Measurements from ENCODE around the gene MAST4.
"Not testable (repeated sequence)": the region's sequence is repeated elsewhere in the genome, so short reads cannot be mapped to it uniquely, and the experiment has no call there.

The MAST4 gene

GRCh38 chr5:66818935-66819328 is 222.7 kb downstream of the MAST4 start:
- Histone ChIP-seq H3K27ac (ENCODE audit: low read length) (no peak overlapping the region), H3K27me3 (ENCODE audit: low read depth, low read length) (peaks cover 51% of the 10 kb centered on the region)

GRCh38 chr5:66820630-66821207 is 224.5 kb downstream of the MAST4 start:
- H3K79me2 ChIP-seq (ENCODE audit: low read length) = no peaks in the 10 kb centered on the region
- no peaks in the 10 kb centered on the region for H3K9me3 ChIP-seq (ENCODE audit: insufficient read depth, low read length)
- H3K27ac ChIP-seq (ENCODE audit: low read length) = no peak overlapping the region
- H3K4me3 ChIP-seq (ENCODE audit: low read length) = no peak overlapping the region
- H4K20me1 ChIP-seq (ENCODE audit: insufficient read depth, low read length) = no peaks in the 10 kb centered on the region
- no peaks in the 10 kb centered on the region for H3K36me3 ChIP-seq (replicated peaks; ENCODE audit: low read depth, low read length)
- H3K4me1 ChIP-seq (ENCODE audit: low read length) = 0 out of 2 replicates have a peak, but pooled peaks cover 6% of the 10 kb centered on the region
- H3K27me3 ChIP-seq (ENCODE audit: low read depth, low read length) = peaks cover 38% of the 10 kb centered on the region
- no peak overlapping the region for H3K9ac ChIP-seq (ENCODE audit: low read length)
- no peak overlapping the region for H3K4me2 ChIP-seq (ENCODE audit: low read length)
- no peak for TF ChIP-seq CTCF (IDR thresholded peaks at IDR 0.05; ENCODE audit: low read depth, low read length)
- no peak for TF ChIP-seq EZH2phosphoT487 (IDR thresholded peaks at IDR 0.05; ENCODE audit: low read depth)
- H2AFZ ChIP-seq (ENCODE audit: low read depth, low read length) = no peak overlapping the region

More at GRCh38 chr5:66818935-66819328, 222.7 kb downstream of the MAST4 start:
- Histone ChIP-seq H3K4me2 (ENCODE audit: low read length) (no peak overlapping the region), H3K79me2 (ENCODE audit: low read length) (no peaks in the 10 kb centered on the region), H4K20me1 (ENCODE audit: insufficient read depth, low read length) (no peaks in the 10 kb centered on the region), H3K4me1 (ENCODE audit: low read length) (0 out of 2 replicates have a peak, but pooled peaks cover 6% of the 10 kb centered on the region), H3K9me3 (ENCODE audit: insufficient read depth, low read length) (no peaks in the 10 kb centered on the region), H3K36me3 (replicated peaks; ENCODE audit: low read depth, low read length) (no peaks in the 10 kb centered on the region), H3K9ac (ENCODE audit: low read length) (no peak overlapping the region), H3K4me3 (ENCODE audit: low read length) (no peak overlapping the region), H2AFZ (ENCODE audit: low read depth, low read length) (no peak overlapping the region)
- no peak for TF ChIP-seq EZH2phosphoT487 (IDR thresholded peaks at IDR 0.05; ENCODE audit: low read depth)
- TF ChIP-seq CTCF (IDR thresholded peaks at IDR 0.05; ENCODE audit: low read depth, low read length) = no peak

GRCh38 chr5:66821688-66822429 is 225.7 kb downstream of the MAST4 start:
- Histone ChIP-seq H3K79me2 (ENCODE audit: low read length) (no peaks in the 10 kb centered on the region), H3K4me2 (ENCODE audit: low read length) (no peak overlapping the region), H3K9me3 (ENCODE audit: insufficient read depth, low read length) (no peaks in the 10 kb centered on the region), H3K4me1 (ENCODE audit: low read length) (0 out of 2 replicates have a peak, but pooled peaks cover 6% of the 10 kb centered on the region), H2AFZ (ENCODE audit: low read depth, low read length) (no peak overlapping the region), H3K4me3 (ENCODE audit: low read length) (no peak overlapping the region), H3K36me3 (replicated peaks; ENCODE audit: low read depth, low read length) (no peaks in the 10 kb centered on the region), H3K27ac (ENCODE audit: low read length) (no peak overlapping the region), H4K20me1 (ENCODE audit: insufficient read depth, low read length) (no peaks in the 10 kb centered on the region; the same call in 1 of the 2 replicates), H3K9ac (ENCODE audit: low read length) (no peak overlapping the region), H3K27me3 (ENCODE audit: low read depth, low read length) (peaks cover 37% of the 10 kb centered on the region)
- no peak for TF ChIP-seq EZH2phosphoT487 (IDR thresholded peaks at IDR 0.05; ENCODE audit: low read depth)

- H3K4me1 ChIP-seq (ENCODE audit: low read length); H3K27ac ChIP-seq (ENCODE audit: low read length); H3K9ac ChIP-seq (ENCODE audit: low read length); H3K4me3 ChIP-seq (ENCODE audit: low read length); H3K36me3 ChIP-seq (replicated peaks; ENCODE audit: low read depth, low read length); H3K9me3 ChIP-seq (ENCODE audit: insufficient read depth, low read length); H3K4me2 ChIP-seq (ENCODE audit: low read length); H3K79me2 ChIP-seq (ENCODE audit: low read length); H2AFZ ChIP-seq (ENCODE audit: low read depth, low read length); H4K20me1 ChIP-seq (ENCODE audit: insufficient read depth, low read length): not testable (repeated sequence)
- H3K27me3 ChIP-seq (ENCODE audit: low read depth, low read length) = peaks cover 41% of the 10 kb centered on the region
Measured at GRCh38 chr5:66822906-66823305, 226.7 kb downstream of the MAST4 start.

GRCh38 chr5:66824476-66824875 is 228.3 kb downstream of the MAST4 start:
- H3K4me1 ChIP-seq (ENCODE audit: low read length) = peaks cover 20% of the 10 kb centered on the region
- no peaks in the 10 kb centered on the region for H3K36me3 ChIP-seq (replicated peaks; ENCODE audit: low read depth, low read length)
- no peaks in the 10 kb centered on the region for H3K9me3 ChIP-seq (ENCODE audit: insufficient read depth, low read length)
- H2AFZ ChIP-seq (ENCODE audit: low read depth, low read length) = no peak overlapping the region
- TF ChIP-seq EZH2phosphoT487 (IDR thresholded peaks at IDR 0.05; ENCODE audit: low read depth) (no peak), CTCF (IDR thresholded peaks at IDR 0.05; ENCODE audit: low read depth, low read length) (no peak)
- no peaks in the 10 kb centered on the region for H3K79me2 ChIP-seq (ENCODE audit: low read length)
- peaks cover 44% of the 10 kb centered on the region for H3K27me3 ChIP-seq (ENCODE audit: low read depth, low read length)
- no peak overlapping the region for H3K4me3 ChIP-seq (ENCODE audit: low read length)
- no peak overlapping the region for H3K9ac ChIP-seq (ENCODE audit: low read length)
- no peaks in the 10 kb centered on the region; the same call in 1 of the 2 replicates for H4K20me1 ChIP-seq (ENCODE audit: insufficient read depth, low read length)
- no peak overlapping the region for H3K4me2 ChIP-seq (ENCODE audit: low read length)
- no peak overlapping the region for H3K27ac ChIP-seq (ENCODE audit: low read length)

Measured in OCI-LY3 (cell line).